ENCODE data around the gene POLR1B. TPM values are rescaled to one million over a fixed set of nuclear protein-coding genes. Genes with fewer than 3 reads are reported as not detected.
"Not testable (repeated sequence)": the region's sequence is repeated elsewhere in the genome, so short reads cannot be mapped to it uniquely, and the experiment has no call there.

POLR1B gene
- 26.0 TPM for polyA plus RNA-seq (2013, experiment 1 of 2)
- 18.1 TPM for polyA plus RNA-seq (2013, experiment 2 of 2)

- Histone ChIP-seq H3K36me3 (ENCODE audit: insufficient read depth, low read length) (peaks cover 15% of the 10 kb centered on the region), H3K9me3 (ENCODE audit: insufficient read depth, low read depth, low read length) (no peaks in the 10 kb centered on the region), H3K4me3 (ENCODE audit: low read length) (peak within 1 kb of the TSS; percentile 90), H3K27ac (ENCODE audit: low read depth, low read length) (peak within 1 kb of the TSS; percentile 94), H3K9ac (ENCODE audit: low read depth, low read length) (peak within 1 kb of the TSS; percentile 95), H3K27me3 (ENCODE audit: insufficient read depth, low read length) (no peaks in the 10 kb centered on the region), H3K4me1 (ENCODE audit: insufficient read depth, low read length) (peaks cover 3% of the 10 kb centered on the region; the same call in 1 of the 2 replicates)
- WGBS, result under 1% methylated on average over 66 of the region's 67 CpGs
These were observed at the start of gene POLR1B for GRCh38 chr2:112542123-112542983. POLR1B (plus strand) TSS chr2:112542465; CDS start chr2:112542495, 30 bp downstream.

GRCh38 chr2:112493048-112493447 is 49.2 kb upstream of the POLR1B start:
- Histone ChIP-seq H3K27ac (ENCODE audit: low read depth, low read length) (no peak overlapping the region), H3K4me1 (ENCODE audit: insufficient read depth, low read length) (0 out of 2 replicates have a peak, but pooled peaks cover 5% of the 10 kb centered on the region), H3K9ac (ENCODE audit: low read depth, low read length) (no peak overlapping the region), H3K4me3 (ENCODE audit: low read length) (no peak overlapping the region), H3K27me3 (ENCODE audit: insufficient read depth, low read length) (no peaks in the 10 kb centered on the region), H3K36me3 (ENCODE audit: insufficient read depth, low read length) (peaks cover 45% of the 10 kb centered on the region), H3K9me3 (ENCODE audit: insufficient read depth, low read depth, low read length) (no peaks in the 10 kb centered on the region)
- WGBS, result 89% methylated on average over 2 of the region's 3 CpGs

- no peaks in the 10 kb centered on the region for H3K27me3 ChIP-seq (ENCODE audit: insufficient read depth, low read length)
- no peak overlapping the region for H3K4me3 ChIP-seq (ENCODE audit: low read length)
- 0 out of 2 replicates have a peak, but pooled peaks cover 5% of the 10 kb centered on the region for H3K4me1 ChIP-seq (ENCODE audit: insufficient read depth, low read length)
- WGBS, result 91% methylated on average over 9 of the region's 9 CpGs
- H3K27ac ChIP-seq (ENCODE audit: low read depth, low read length), result no peak overlapping the region
- H3K9ac ChIP-seq (ENCODE audit: low read depth, low read length), result no peak overlapping the region
- H3K9me3 ChIP-seq (ENCODE audit: insufficient read depth, low read depth, low read length), result no peaks in the 10 kb centered on the region
- H3K36me3 ChIP-seq (ENCODE audit: insufficient read depth, low read length), result peaks cover 44% of the 10 kb centered on the region
These were observed 48.2 kb upstream of the POLR1B start for GRCh38 chr2:112493858-112494648.

DNA sequence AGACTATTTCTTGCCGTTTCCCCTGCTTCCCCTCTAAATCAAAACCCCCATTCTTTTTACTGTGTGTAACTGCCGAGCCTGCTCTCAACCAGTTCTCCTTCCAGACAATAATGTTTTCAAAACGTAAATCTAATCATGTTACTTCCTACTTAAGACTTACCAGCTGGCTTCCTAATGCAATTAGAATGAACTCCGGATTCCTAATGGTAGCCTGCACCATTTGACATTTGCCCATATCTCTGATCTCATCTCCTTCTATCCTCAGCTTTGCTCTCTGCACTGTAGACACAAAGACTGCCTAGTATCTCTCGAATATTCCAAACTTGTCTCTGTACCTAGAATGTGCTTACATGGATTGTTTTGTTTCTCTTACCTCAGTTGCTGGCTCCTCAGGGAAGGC is 47.4 kb upstream of the POLR1B start:
- Histone ChIP-seq H3K27ac (ENCODE audit: low read depth, low read length) (no peak overlapping the region), H3K9me3 (ENCODE audit: insufficient read depth, low read depth, low read length) (no peaks in the 10 kb centered on the region), H3K4me3 (ENCODE audit: low read length) (no peak overlapping the region), H3K27me3 (ENCODE audit: insufficient read depth, low read length) (no peaks in the 10 kb centered on the region), H3K36me3 (ENCODE audit: insufficient read depth, low read length) (peaks cover 36% of the 10 kb centered on the region), H3K9ac (ENCODE audit: low read depth, low read length) (no peak overlapping the region), H3K4me1 (ENCODE audit: insufficient read depth, low read length) (0 out of 2 replicates have a peak, but pooled peaks cover 5% of the 10 kb centered on the region)
- 95% methylated on average over 5 of the region's 5 CpGs for WGBS

GRCh38 chr2:112495878-112496277 is 46.4 kb upstream of the POLR1B start:
- WGBS, result 95% methylated on average over 3 of the region's 4 CpGs
- peaks cover 33% of the 10 kb centered on the region for H3K36me3 ChIP-seq (ENCODE audit: insufficient read depth, low read length)
- not testable (repeated sequence) for H3K4me3 ChIP-seq (ENCODE audit: low read length); H3K9ac ChIP-seq (ENCODE audit: low read depth, low read length); H3K4me1 ChIP-seq (ENCODE audit: insufficient read depth, low read length); H3K27ac ChIP-seq (ENCODE audit: low read depth, low read length); H3K9me3 ChIP-seq (ENCODE audit: insufficient read depth, low read depth, low read length); H3K27me3 ChIP-seq (ENCODE audit: insufficient read depth, low read length)

- not testable (repeated sequence) for H3K4me3 ChIP-seq (ENCODE audit: low read length); H3K27ac ChIP-seq (ENCODE audit: low read depth, low read length); H3K4me1 ChIP-seq (ENCODE audit: insufficient read depth, low read length); H3K27me3 ChIP-seq (ENCODE audit: insufficient read depth, low read length); H3K9me3 ChIP-seq (ENCODE audit: insufficient read depth, low read depth, low read length); H3K9ac ChIP-seq (ENCODE audit: low read depth, low read length)
- WGBS, result 84% methylated on average over 9 of the region's 10 CpGs
- H3K36me3 ChIP-seq (ENCODE audit: insufficient read depth, low read length), result peaks cover 26% of the 10 kb centered on the region
These were observed 41.3 kb upstream of the POLR1B start for GRCh38 chr2:112500850-112501484.

- 63% methylated on average over 23 of the region's 32 CpGs for WGBS
These were observed 32.8 kb upstream of the POLR1B start for GRCh38 chr2:112509239-112509998.

GRCh38 chr2:112516801-112517200 is 25.5 kb upstream of the POLR1B start:
- Histone ChIP-seq H3K9ac (ENCODE audit: low read depth, low read length) (no peak overlapping the region), H3K36me3 (ENCODE audit: insufficient read depth, low read length) (peaks cover 64% of the 10 kb centered on the region), H3K4me3 (ENCODE audit: low read length) (no peak overlapping the region), H3K9me3 (ENCODE audit: insufficient read depth, low read depth, low read length) (peaks cover 14% of the 10 kb centered on the region; the same call in 1 of the 2 replicates), H3K4me1 (ENCODE audit: insufficient read depth, low read length) (no peaks in the 10 kb centered on the region), H3K27me3 (ENCODE audit: insufficient read depth, low read length) (no peaks in the 10 kb centered on the region), H3K27ac (ENCODE audit: low read depth, low read length) (no peak overlapping the region)
- WGBS, result 96% methylated on average over 3 of the region's 3 CpGs

More at GRCh38 chr2:112509239-112509998, 32.8 kb upstream of the POLR1B start:
- H3K36me3 ChIP-seq (ENCODE audit: insufficient read depth, low read length), result peaks cover 24% of the 10 kb centered on the region
- H3K9ac ChIP-seq (ENCODE audit: low read depth, low read length); H3K9me3 ChIP-seq (ENCODE audit: insufficient read depth, low read depth, low read length); H3K4me1 ChIP-seq (ENCODE audit: insufficient read depth, low read length); H3K27ac ChIP-seq (ENCODE audit: low read depth, low read length); H3K27me3 ChIP-seq (ENCODE audit: insufficient read depth, low read length): not testable (repeated sequence)
- H3K4me3 ChIP-seq (ENCODE audit: low read length), result peak overlapping the region; percentile 26

- peaks cover 14% of the 10 kb centered on the region; the same call in 1 of the 2 replicates for H3K9me3 ChIP-seq (ENCODE audit: insufficient read depth, low read depth, low read length)
- no peaks in the 10 kb centered on the region for H3K27me3 ChIP-seq (ENCODE audit: insufficient read depth, low read length)
- H3K9ac ChIP-seq (ENCODE audit: low read depth, low read length), result no peak overlapping the region
- H3K36me3 ChIP-seq (ENCODE audit: insufficient read depth, low read length), result peaks cover 70% of the 10 kb centered on the region
- no peak overlapping the region for H3K4me3 ChIP-seq (ENCODE audit: low read length)
- no peaks in the 10 kb centered on the region for H3K4me1 ChIP-seq (ENCODE audit: insufficient read depth, low read length)
- WGBS, result 96% methylated on average over 7 of the region's 7 CpGs
- no peak overlapping the region for H3K27ac ChIP-seq (ENCODE audit: low read depth, low read length)
These were observed 23.5 kb upstream of the POLR1B start for GRCh38 chr2:112518807-112519206.

DNA sequence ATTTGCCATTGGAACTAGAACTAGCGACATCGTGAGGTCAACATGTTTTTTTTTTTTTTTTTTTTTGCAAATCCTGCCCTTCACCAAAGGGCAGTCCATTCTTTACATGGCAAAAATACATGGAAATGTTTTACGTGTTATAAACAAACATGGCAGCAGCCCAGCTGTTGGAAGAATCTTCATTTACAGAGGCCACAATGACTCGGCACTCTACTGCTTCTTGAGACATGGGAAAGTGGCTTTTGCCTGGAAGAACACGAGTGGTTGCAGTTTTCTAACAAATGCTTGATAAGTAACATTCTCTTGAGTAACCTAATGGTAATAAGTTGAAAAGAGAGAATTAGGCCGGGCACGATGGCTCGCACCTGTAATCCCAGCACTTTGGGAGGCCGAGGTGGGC is 22.8 kb upstream of the POLR1B start:
- no peak overlapping the region for H3K4me3 ChIP-seq (ENCODE audit: low read length)
- H3K9me3 ChIP-seq (ENCODE audit: insufficient read depth, low read depth, low read length), result peaks cover 10% of the 10 kb centered on the region; the same call in 1 of the 2 replicates
- WGBS, result 96% methylated on average over 9 of the region's 9 CpGs
- no peak overlapping the region for H3K27ac ChIP-seq (ENCODE audit: low read depth, low read length)
- no peaks in the 10 kb centered on the region for H3K27me3 ChIP-seq (ENCODE audit: insufficient read depth, low read length)
- no peak overlapping the region for H3K9ac ChIP-seq (ENCODE audit: low read depth, low read length)
- H3K4me1 ChIP-seq (ENCODE audit: insufficient read depth, low read length), result no peaks in the 10 kb centered on the region
- peaks cover 64% of the 10 kb centered on the region for H3K36me3 ChIP-seq (ENCODE audit: insufficient read depth, low read length)

All from HUES64 (cell line).